ENCODE data around the gene BOLL.

- TF ChIP-seq, protein P1, sequence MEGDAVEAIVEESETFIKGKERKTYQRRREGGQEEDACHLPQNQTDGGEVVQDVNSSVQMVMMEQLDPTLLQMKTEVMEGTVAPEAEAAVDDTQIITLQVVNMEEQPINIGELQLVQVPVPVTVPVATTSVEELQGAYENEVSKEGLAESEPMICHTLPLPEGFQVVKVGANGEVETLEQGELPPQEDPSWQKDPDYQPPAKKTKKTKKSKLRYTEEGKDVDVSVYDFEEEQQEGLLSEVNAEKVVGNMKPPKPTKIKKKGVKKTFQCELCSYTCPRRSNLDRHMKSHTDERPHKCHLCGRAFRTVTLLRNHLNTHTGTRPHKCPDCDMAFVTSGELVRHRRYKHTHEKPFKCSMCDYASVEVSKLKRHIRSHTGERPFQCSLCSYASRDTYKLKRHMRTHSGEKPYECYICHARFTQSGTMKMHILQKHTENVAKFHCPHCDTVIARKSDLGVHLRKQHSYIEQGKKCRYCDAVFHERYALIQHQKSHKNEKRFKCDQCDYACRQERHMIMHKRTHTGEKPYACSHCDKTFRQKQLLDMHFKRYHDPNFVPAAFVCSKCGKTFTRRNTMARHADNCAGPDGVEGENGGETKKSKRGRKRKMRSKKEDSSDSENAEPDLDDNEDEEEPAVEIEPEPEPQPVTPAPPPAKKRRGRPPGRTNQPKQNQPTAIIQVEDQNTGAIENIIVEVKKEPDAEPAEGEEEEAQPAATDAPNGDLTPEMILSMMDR (IDR thresholded peaks at IDR 0.05): no peak
- TF ChIP-seq POLR2A (IDR thresholded peaks at IDR 0.05): no peak
Observed at GRCh38 chr2:197798187-197798586, 13.1 kb upstream of the BOLL start.
